ENCODE data around the gene VPS13D.

Gene VPS13D

GRCh38 chr1:12553963-12554362 lies 324.1 kb downstream of the VPS13D start:
- DNase-seq (ENCODE audit: low read depth): no peak

DNA sequence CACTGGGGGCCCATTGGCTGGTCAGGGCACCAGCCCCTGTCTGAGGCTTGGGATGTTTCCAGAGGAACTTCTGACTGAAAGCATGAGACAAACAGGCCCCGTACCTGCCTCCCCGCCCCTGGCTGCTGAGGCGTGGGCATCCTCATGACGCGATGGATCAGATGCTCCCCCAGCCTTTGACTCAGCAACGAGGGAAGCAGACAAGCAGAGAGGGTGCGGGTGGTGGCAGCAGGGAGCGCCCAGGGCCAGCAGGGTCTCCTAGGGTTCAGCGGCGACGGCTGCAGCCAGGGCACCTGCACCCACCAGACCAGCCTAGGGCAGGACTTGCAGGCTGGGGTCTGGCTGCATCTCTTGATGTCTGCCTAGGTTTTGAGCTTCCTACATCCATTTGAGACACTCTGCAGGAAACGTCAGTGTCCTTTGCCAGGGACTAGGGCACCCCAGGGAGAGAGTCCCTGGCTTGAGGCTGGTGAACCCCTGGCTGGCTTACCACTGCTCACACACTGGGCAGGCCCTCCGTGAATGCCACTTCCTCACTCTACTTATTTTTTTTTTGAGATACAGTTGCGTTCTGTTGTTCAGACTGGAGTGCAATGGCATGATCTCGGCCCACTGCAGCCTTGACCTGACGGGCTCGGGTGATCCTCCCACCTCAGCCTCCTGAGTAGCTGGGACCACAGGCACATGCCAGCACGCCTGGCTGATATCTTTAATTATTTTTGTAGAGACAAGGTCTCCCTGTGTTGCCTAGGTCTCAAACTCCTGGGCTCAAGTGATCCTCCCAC lies 324.9 kb downstream of the VPS13D start:
- no peak for DNase-seq (ENCODE audit: low read depth)

- DNase-seq (ENCODE audit: low read depth): no peak
These were observed 325.9 kb downstream of the VPS13D start for GRCh38 chr1:12555411-12556367.

DNA sequence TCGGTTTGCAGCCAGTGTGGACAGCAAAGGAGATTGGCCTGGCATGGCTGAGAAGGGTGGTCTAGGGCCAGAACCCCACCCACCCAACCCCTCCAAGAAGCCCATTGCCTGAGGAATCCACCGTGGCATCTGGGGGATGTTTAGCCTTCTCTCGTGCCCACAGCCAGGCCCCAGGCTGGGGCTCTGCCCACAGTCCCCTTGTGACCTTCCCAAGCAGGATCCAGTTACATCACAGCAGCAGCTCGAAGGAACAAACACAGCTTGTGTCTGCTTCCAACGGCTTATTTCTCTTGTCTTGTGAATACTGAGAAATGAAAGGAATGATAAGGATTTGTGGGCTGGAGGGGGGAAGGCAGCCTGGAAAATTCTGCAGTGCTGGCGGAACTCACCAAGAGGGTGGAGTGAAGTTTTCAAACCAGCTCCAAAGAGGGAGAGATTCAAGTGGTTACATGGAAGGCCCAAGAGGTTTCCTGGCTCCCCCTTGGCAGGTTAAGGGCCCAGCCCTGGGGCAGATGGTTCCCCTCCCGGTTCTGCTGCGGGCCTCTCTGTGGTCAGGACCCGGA lies 326.6 kb downstream of the VPS13D start:
- peak; percentile 95 for DNase-seq (ENCODE audit: low read depth)

- peak; percentile 29 for DNase-seq (ENCODE audit: low read depth)
These were observed 327.4 kb downstream of the VPS13D start for GRCh38 chr1:12556957-12557935.

DNA sequence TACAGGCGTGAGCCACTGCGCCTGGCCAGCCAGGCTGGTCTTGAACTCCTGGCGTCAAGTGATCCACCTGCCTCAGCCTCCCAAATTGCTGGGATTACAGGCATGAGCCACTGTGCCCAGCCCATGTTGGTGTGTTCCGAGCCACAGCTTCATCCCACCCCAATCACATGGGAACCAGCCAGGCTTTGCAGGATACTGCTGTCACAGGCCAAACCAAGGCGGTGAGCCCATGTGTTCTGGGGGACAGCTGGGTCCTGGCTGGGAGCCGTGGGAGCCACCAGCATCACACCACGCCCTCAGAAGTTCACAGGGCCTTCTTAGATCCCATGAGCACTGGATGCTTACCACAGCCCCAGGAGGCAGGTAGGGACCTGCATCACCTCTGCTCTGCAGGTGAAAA lies 331.3 kb downstream of the VPS13D start:
- no peak for DNase-seq (ENCODE audit: low read depth)
